Measurements from ENCODE around the gene TBL1XR1.

DNA sequence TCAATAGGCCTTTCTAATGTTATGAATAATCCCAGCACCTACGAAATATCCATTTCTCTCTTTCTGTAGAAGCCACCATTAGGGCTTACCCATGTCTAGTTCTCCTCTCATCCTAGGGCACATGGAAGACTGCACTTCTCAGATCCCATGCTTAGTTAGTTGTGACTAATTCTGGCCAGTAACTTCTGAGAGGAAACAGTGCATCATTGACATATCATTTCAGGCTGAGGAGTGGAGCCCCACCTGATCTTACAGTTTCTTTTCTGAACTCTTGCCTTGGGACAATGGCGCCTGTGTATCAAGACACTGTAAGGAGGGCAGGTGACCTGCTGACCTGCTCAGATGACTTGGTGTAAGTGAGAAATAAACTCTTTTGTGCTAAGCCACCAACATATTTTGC is 39.4 kb upstream of the TBL1XR1 start:
- TF ChIP-seq POLR2A (IDR thresholded peaks at IDR 0.05; ENCODE audit: low read depth, low read length) (no peak), POLR2AphosphoS5 (IDR thresholded peaks at IDR 0.05; ENCODE audit: insufficient read depth, low read depth, low read length) (no peak)
- TF ChIP-seq, protein P1, sequence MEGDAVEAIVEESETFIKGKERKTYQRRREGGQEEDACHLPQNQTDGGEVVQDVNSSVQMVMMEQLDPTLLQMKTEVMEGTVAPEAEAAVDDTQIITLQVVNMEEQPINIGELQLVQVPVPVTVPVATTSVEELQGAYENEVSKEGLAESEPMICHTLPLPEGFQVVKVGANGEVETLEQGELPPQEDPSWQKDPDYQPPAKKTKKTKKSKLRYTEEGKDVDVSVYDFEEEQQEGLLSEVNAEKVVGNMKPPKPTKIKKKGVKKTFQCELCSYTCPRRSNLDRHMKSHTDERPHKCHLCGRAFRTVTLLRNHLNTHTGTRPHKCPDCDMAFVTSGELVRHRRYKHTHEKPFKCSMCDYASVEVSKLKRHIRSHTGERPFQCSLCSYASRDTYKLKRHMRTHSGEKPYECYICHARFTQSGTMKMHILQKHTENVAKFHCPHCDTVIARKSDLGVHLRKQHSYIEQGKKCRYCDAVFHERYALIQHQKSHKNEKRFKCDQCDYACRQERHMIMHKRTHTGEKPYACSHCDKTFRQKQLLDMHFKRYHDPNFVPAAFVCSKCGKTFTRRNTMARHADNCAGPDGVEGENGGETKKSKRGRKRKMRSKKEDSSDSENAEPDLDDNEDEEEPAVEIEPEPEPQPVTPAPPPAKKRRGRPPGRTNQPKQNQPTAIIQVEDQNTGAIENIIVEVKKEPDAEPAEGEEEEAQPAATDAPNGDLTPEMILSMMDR (IDR thresholded peaks at IDR 0.05; ENCODE audit: extremely low read depth in 1 of 2, insufficient read depth in 1 of 2, low read depth in 1 of 2, low read length in 2 of 2): no peak

All from endothelial cell of umbilical vein (primary cell).